GM21390 (cell line): ENCODE results near the gene AKAP7.

Experiments
- ATAC-seq: cut with Tn5 transposase; IDR thresholded peaks from one replicate; pipeline ENCODE4 v1.9.1; 2021; ENCODE audit not compliant: unreplicated experiment

Gene AKAP7

GRCh38 chr6:131197716-131198115 lies 62.4 kb downstream of the AKAP7 start:
- ATAC-seq, result no peak

GRCh38 chr6:131199568-131200272 lies 64.5 kb downstream of the AKAP7 start:
- peak; percentile 100 for ATAC-seq

- no peak for ATAC-seq
Observed at GRCh38 chr6:131205481-131206244, 70.4 kb downstream of the AKAP7 start.

- ATAC-seq, result no peak
Observed at GRCh38 chr6:131206463-131207251, 71.4 kb downstream of the AKAP7 start.

- no peak for ATAC-seq
Observed at GRCh38 chr6:131208787-131209186, 73.5 kb downstream of the AKAP7 start.

GRCh38 chr6:131210469-131210868 lies 75.2 kb downstream of the AKAP7 start:
- no peak for ATAC-seq

GRCh38 chr6:131212024-131212423 lies 76.8 kb downstream of the AKAP7 start:
- no peak for ATAC-seq

GRCh38 chr6:131212913-131213312 lies 77.6 kb downstream of the AKAP7 start:
- ATAC-seq, result no peak

- ATAC-seq, result no peak
Observed at GRCh38 chr6:131213501-131213990, 78.3 kb downstream of the AKAP7 start.

GRCh38 chr6:131215219-131215618 lies 80.0 kb downstream of the AKAP7 start:
- no peak for ATAC-seq

- ATAC-seq, result no peak
Observed at GRCh38 chr6:131216246-131216645, 81.0 kb downstream of the AKAP7 start.

- no peak for ATAC-seq
Observed at GRCh38 chr6:131222773-131223172, 87.5 kb downstream of the AKAP7 start.

- ATAC-seq, result no peak
Observed at GRCh38 chr6:131223416-131223815, 88.1 kb downstream of the AKAP7 start.

- ATAC-seq, result no peak
Observed at GRCh38 chr6:131225127-131225526, 89.9 kb downstream of the AKAP7 start.

- no peak for ATAC-seq
Observed at GRCh38 chr6:131225959-131226358, 90.7 kb downstream of the AKAP7 start.

GRCh38 chr6:131226459-131227157 lies 91.3 kb downstream of the AKAP7 start:
- no peak for ATAC-seq

GRCh38 chr6:131227158-131227543 lies 91.9 kb downstream of the AKAP7 start:
- no peak for ATAC-seq

- no peak for ATAC-seq
Observed at GRCh38 chr6:131231103-131231502, 95.8 kb downstream of the AKAP7 start.

GRCh38 chr6:131231891-131232290 lies 96.6 kb downstream of the AKAP7 start:
- no peak for ATAC-seq

GRCh38 chr6:131244942-131245341 lies 109.7 kb downstream of the AKAP7 start:
- ATAC-seq, result no peak

- peak; percentile 85 for ATAC-seq
Observed at GRCh38 chr6:131250122-131250521, 114.9 kb downstream of the AKAP7 start.
